Osteoblast (primary cell): ENCODE data around the gene ERLIN1. TPM values are rescaled to one million over a fixed set of nuclear protein-coding genes. Genes with fewer than 3 reads are reported as not detected.

Source experiments
- DNase-seq: peaks from one replicate; pipeline ENCODE4 v3.0.0; 2011; ENCODE audit warnings: low spot score, mixed read lengths; ENCODE audit not compliant: insufficient read length; ENCODE audit errors: missing footprints
- H2AFZ ChIP-seq: 2 replicates; pipeline ENCODE4 v1.6.0; 2011; ENCODE audit warnings: mild to moderate bottlenecking, low read length
- H3K27ac ChIP-seq: 2 replicates; pipeline ENCODE4 v1.5.1; 2011; ENCODE audit warnings: mild to moderate bottlenecking, low read depth, low read length, moderate library complexity
- H3K27me3 ChIP-seq: 2 replicates; pipeline ENCODE4 v1.6.0; 2012; ENCODE audit warnings: mild to moderate bottlenecking, control low read depth, inconsistent platforms, low read length, moderate library complexity; ENCODE audit not compliant: insufficient read depth
- H3K36me3 ChIP-seq: 2 replicates; pipeline ENCODE4 v1.5.1; 2011; ENCODE audit warnings: mild to moderate bottlenecking, low read length, control low read depth, moderate library complexity; ENCODE audit not compliant: insufficient read depth
- H3K4me1 ChIP-seq: 2 replicates; pipeline ENCODE4 v1.5.1; 2011; ENCODE audit warnings: mild to moderate bottlenecking, low read length, control low read depth, moderate library complexity; ENCODE audit not compliant: insufficient read depth
- H3K4me2 ChIP-seq: 2 replicates; pipeline ENCODE4 v1.6.0; 2011; ENCODE audit warnings: mild to moderate bottlenecking, low read length; ENCODE audit not compliant: insufficient read depth
- H3K4me3 ChIP-seq: fragments of 200-600 bp; sonication (generic); 3 replicates; pipeline ENCODE4 v1.5.1; 2012; ENCODE audit warnings: mild to moderate bottlenecking, low read length, inconsistent platforms; ENCODE audit not compliant: insufficient read depth
- H3K79me2 ChIP-seq: 2 replicates; pipeline ENCODE4 v1.6.0; 2012; ENCODE audit warnings: mild to moderate bottlenecking, low read length, control low read depth, inconsistent platforms; ENCODE audit not compliant: insufficient read depth
- H3K9me3 ChIP-seq: 2 replicates; pipeline ENCODE4 v1.5.1; 2011; ENCODE audit warnings: low read depth, low read length, control low read depth
- H4K20me1 ChIP-seq: 2 replicates; pipeline ENCODE4 v1.6.0; 2012; ENCODE audit warnings: mild to moderate bottlenecking, low read length, control low read depth; ENCODE audit not compliant: insufficient read depth
- CTCF ChIP-seq: IDR thresholded peaks from 2 replicates; pipeline ENCODE4 v1.5.1; 2011; ENCODE audit warnings: mild to moderate bottlenecking, low read depth, low read length, moderate library complexity; ENCODE audit errors: extremely low read depth
- total RNA-seq: library from RNA; depleted of rRNA; stranded (reverse); fragments of >200 nt; gene quantifications from 2 replicates; pipeline ENCODE4 v1.2.3, GENCODE V29; 2012

ERLIN1 gene
- total RNA-seq, 1 donor = 28.6 TPM

GRCh38 chr10:100146875-100147650, 38.8 kb downstream of the ERLIN1 start:
- no peak overlapping the region for H3K4me2 ChIP-seq
- peaks cover 9% of the 10 kb centered on the region for H3K4me1 ChIP-seq
- no peaks in the 10 kb centered on the region for H3K79me2 ChIP-seq
- H3K4me3 ChIP-seq = no peak overlapping the region
- no peaks in the 10 kb centered on the region for H3K9me3 ChIP-seq
- peaks cover 26% of the 10 kb centered on the region for H3K36me3 ChIP-seq
- no peak for DNase-seq
- no peak for TF ChIP-seq CTCF
- no peak overlapping the region for H2AFZ ChIP-seq
- no peak overlapping the region for H3K27ac ChIP-seq
- H3K27me3 ChIP-seq = peaks cover 6% of the 10 kb centered on the region
- peaks cover 7% of the 10 kb centered on the region for H4K20me1 ChIP-seq

GRCh38 chr10:100146398-100146797, 39.4 kb downstream of the ERLIN1 start:
- no peak overlapping the region for H3K4me2 ChIP-seq
- no peak overlapping the region for H3K4me3 ChIP-seq
- H3K27me3 ChIP-seq = peaks cover 10% of the 10 kb centered on the region
- H3K9me3 ChIP-seq = no peaks in the 10 kb centered on the region
- H2AFZ ChIP-seq = no peak overlapping the region
- DNase-seq = no peak
- TF ChIP-seq CTCF = no peak
- no peak overlapping the region for H3K27ac ChIP-seq
- peaks cover 9% of the 10 kb centered on the region for H3K4me1 ChIP-seq
- no peaks in the 10 kb centered on the region for H3K79me2 ChIP-seq
- H4K20me1 ChIP-seq = peaks cover 7% of the 10 kb centered on the region
- peaks cover 19% of the 10 kb centered on the region for H3K36me3 ChIP-seq

- no peak for DNase-seq
- no peak overlapping the region for H3K4me3 ChIP-seq
- no peak overlapping the region for H3K4me2 ChIP-seq
- H2AFZ ChIP-seq = no peak overlapping the region
- no peaks in the 10 kb centered on the region for H3K9me3 ChIP-seq
- H3K36me3 ChIP-seq = no peaks in the 10 kb centered on the region
- no peaks in the 10 kb centered on the region for H3K79me2 ChIP-seq
- H3K27ac ChIP-seq = no peak overlapping the region
- H3K27me3 ChIP-seq = peaks cover 14% of the 10 kb centered on the region
- TF ChIP-seq CTCF = no peak
- peaks cover 7% of the 10 kb centered on the region for H3K4me1 ChIP-seq
- H4K20me1 ChIP-seq = peaks cover 4% of the 10 kb centered on the region
Measured at GRCh38 chr10:100143756-100144155, 42.1 kb downstream of the ERLIN1 start.

- no peak for TF ChIP-seq CTCF
- Histone ChIP-seq H3K4me1 (no peaks in the 10 kb centered on the region), H3K9me3 (no peaks in the 10 kb centered on the region), H3K36me3 (no peaks in the 10 kb centered on the region), H4K20me1 (no peaks in the 10 kb centered on the region), H3K79me2 (no peaks in the 10 kb centered on the region), H3K4me3 (no peak overlapping the region), H3K27me3 (peaks cover 20% of the 10 kb centered on the region), H2AFZ (no peak overlapping the region), H3K4me2 (no peak overlapping the region), H3K27ac (no peak overlapping the region)
- no peak for DNase-seq
Measured at GRCh38 chr10:100141446-100142087, 44.3 kb downstream of the ERLIN1 start.
